HL-60/S4 (cell line): ENCODE measurements around the gene SNCA.

Experiments used
- in situ Hi-C: fragments of 300-500 bp; cut with MboI; formaldehyde crosslinking; loops from 2 replicates; pipeline ENCODE4 v1.14.3; 2022; ENCODE audit warnings: low sequenced_read_pairs

Gene SNCA

GRCh38 chr4:89820010-89820409 is 17.0 kb downstream of the SNCA start:
- in situ Hi-C loops = no loop called here

- in situ Hi-C loops = no loop called here
These were observed 22.6 kb downstream of the SNCA start for GRCh38 chr4:89814362-89814761.

- in situ Hi-C loops = no loop called here
These were observed 23.8 kb downstream of the SNCA start for GRCh38 chr4:89813197-89813596.

- in situ Hi-C loops = no loop called here
These were observed 29.4 kb downstream of the SNCA start for GRCh38 chr4:89807441-89808140.

- in situ Hi-C loops = no loop called here
These were observed 31.7 kb downstream of the SNCA start for GRCh38 chr4:89805297-89805696.

- in situ Hi-C loops = no loop called here
These were observed 33.0 kb downstream of the SNCA start for GRCh38 chr4:89803915-89804314.

GRCh38 chr4:89803036-89803435 is 33.9 kb downstream of the SNCA start:
- in situ Hi-C loops = no loop called here

- in situ Hi-C loops = no loop called here
These were observed 36.3 kb downstream of the SNCA start for GRCh38 chr4:89800527-89801103.

GRCh38 chr4:89800012-89800516 is 36.9 kb downstream of the SNCA start:
- in situ Hi-C loops = no loop called here

- in situ Hi-C loops = no loop called here
These were observed 37.9 kb downstream of the SNCA start for GRCh38 chr4:89799071-89799470.

- in situ Hi-C loops = no loop called here
These were observed 39.8 kb downstream of the SNCA start for GRCh38 chr4:89797117-89797516.

- in situ Hi-C loops = no loop called here
These were observed 48.5 kb downstream of the SNCA start for GRCh38 chr4:89788206-89789072.

GRCh38 chr4:89784686-89785231 is 52.2 kb downstream of the SNCA start:
- in situ Hi-C loops = no loop called here

GRCh38 chr4:89781321-89781720 is 55.6 kb downstream of the SNCA start:
- in situ Hi-C loops = no loop called here

GRCh38 chr4:89773805-89774204 is 63.2 kb downstream of the SNCA start:
- in situ Hi-C loops = no loop called here

GRCh38 chr4:89769856-89770255 is 67.1 kb downstream of the SNCA start:
- in situ Hi-C loops = no loop called here

GRCh38 chr4:89767924-89768323 is 69.0 kb downstream of the SNCA start:
- in situ Hi-C loops = no loop called here

- in situ Hi-C loops = no loop called here
These were observed 71.0 kb downstream of the SNCA start for GRCh38 chr4:89765966-89766365.

GRCh38 chr4:89765528-89765927 is 71.4 kb downstream of the SNCA start:
- in situ Hi-C loops = no loop called here

GRCh38 chr4:89762311-89762710 is 74.7 kb downstream of the SNCA start:
- in situ Hi-C loops = no loop called here

- in situ Hi-C loops = no loop called here
These were observed 77.5 kb downstream of the SNCA start for GRCh38 chr4:89759426-89759825.
